CD4-positive, alpha-beta T cell (primary cell): Measurements from ENCODE around the gene FAM89A. TPM values are rescaled to one million over a fixed set of nuclear protein-coding genes. Genes with fewer than 3 reads are reported as not detected.

ENCODE experiments used
- ATAC-seq: fragments of 200-7000 bp; cut with Tn5 transposase; one replicate; pipeline ENCODE4 v1.10.0; 2022; ENCODE audit warnings: mild to moderate bottlenecking; ENCODE audit not compliant: poor library complexity
- CTCF ChIA-PET: fragments of 350-600 bp; sonication (Branson Sonifier 250); formaldehyde crosslinking; loops from one replicate; lab custom pipeline; 2021; ENCODE audit warnings: antibody characterized with exemption, inconsistent platforms; lab: Charles Lee
- POLR2A ChIA-PET: fragments of 350-600 bp; sonication (Branson Sonifier 250); formaldehyde crosslinking; loops from one replicate; lab custom pipeline; 2021; ENCODE audit warnings: antibody characterized with exemption, inconsistent platforms; lab: Charles Lee
- DNase-seq, 14 experiments: peaks; one replicate each; pipeline ENCODE4 v3.0.0-alpha.2; 2013 to 2020; ENCODE audit warnings: mixed read lengths in 2 of 14
- H3K27ac ChIP-seq, 2 donors: one replicate each; pipeline versions ENCODE4 v1.5.1 to v1.7.0; 2013; ENCODE audit warnings: low read length in 2 of 2, low read depth in 1 of 2, mild to moderate bottlenecking in 1 of 2
- H3K27me3 ChIP-seq, 2 experiments: 1 replicate in 1 of 2; 2 replicates in 1 of 2; pipeline versions ENCODE4 v1.6.1 to v1.7.0; 2013; ENCODE audit warnings: low read length in 2 of 2, control low read depth in 1 of 2, mild to moderate bottlenecking in 1 of 2, moderate library complexity in 1 of 2; ENCODE audit not compliant: insufficient read depth in 2 of 2, control insufficient read depth in 1 of 2
- H3K36me3 ChIP-seq: one replicate; pipeline ENCODE4 v1.6.1; 2013; ENCODE audit warnings: low read length, control low read depth; ENCODE audit not compliant: insufficient read depth
- H3K4me1 ChIP-seq: one replicate; pipeline ENCODE4 v1.6.1; 2013; ENCODE audit warnings: low read length, control low read depth; ENCODE audit not compliant: insufficient read depth
- H3K4me3 ChIP-seq: one replicate; pipeline ENCODE4 v1.5.1; 2013; ENCODE audit warnings: mild to moderate bottlenecking, low read length, moderate library complexity
- H3K9me3 ChIP-seq, 2 experiments: 1 replicate in 1 of 2; 2 replicates in 1 of 2; pipeline versions ENCODE4 v1.6.1 to v1.7.0; 2013; ENCODE audit warnings: low read length in 2 of 2, mild to moderate bottlenecking in 2 of 2, control low read depth in 1 of 2, moderate library complexity in 1 of 2; ENCODE audit not compliant: control insufficient read depth in 1 of 2, insufficient read depth in 1 of 2
- H3K27ac Mint-ChIP-seq: one replicate; pipeline ENCODE4 v1.8.0; 2020; ENCODE audit warnings: mixed read lengths
- H3K27me3 Mint-ChIP-seq: one replicate; pipeline ENCODE4 v1.8.0; 2021; ENCODE audit warnings: mixed read lengths
- H3K36me3 Mint-ChIP-seq: one replicate; pipeline ENCODE4 v1.8.0; 2021; ENCODE audit warnings: low read depth, mixed read lengths
- H3K4me1 Mint-ChIP-seq: one replicate; pipeline ENCODE4 v1.8.0; 2021; ENCODE audit warnings: low read depth, mixed read lengths
- H3K4me3 Mint-ChIP-seq: one replicate; pipeline ENCODE4 v1.8.0; 2020; ENCODE audit warnings: mild to moderate bottlenecking, mixed read lengths
- H3K9me3 Mint-ChIP-seq: one replicate; pipeline ENCODE4 v1.8.0; 2020; ENCODE audit warnings: mixed read lengths
- intact Hi-C, 2 experiments: fragments of 100-400 bp; cut with DNase I in 1 of 2; cut with micrococcal nuclease in 1 of 2; formaldehyde crosslinking; loops; one replicate each; pipeline versions ENCODE4 v1.15.1 to v1.9.0; 2023 to 2025; cut with DNase I, micrococcal nuclease
- total RNA-seq, 174 experiments: library from RNA in 2 of 174; stranded (reverse) in 2 of 174; gene quantifications; one replicate each; pipeline ENCODE4 v1.2.3 and lab custom pipeline; 2021 to 2026
- TF ChIP-seq, protein P1 (sequence below): fragments of 200-600 bp; IDR thresholded peaks from one replicate; pipeline ENCODE4 v1.8.0; 2022; ENCODE audit warnings: antibody characterized with exemption, mild to moderate bottlenecking

FAM89A gene
- total RNA-seq, 2 experiments from 2014 or later = 3.3 to 4.0 TPM

DNA sequence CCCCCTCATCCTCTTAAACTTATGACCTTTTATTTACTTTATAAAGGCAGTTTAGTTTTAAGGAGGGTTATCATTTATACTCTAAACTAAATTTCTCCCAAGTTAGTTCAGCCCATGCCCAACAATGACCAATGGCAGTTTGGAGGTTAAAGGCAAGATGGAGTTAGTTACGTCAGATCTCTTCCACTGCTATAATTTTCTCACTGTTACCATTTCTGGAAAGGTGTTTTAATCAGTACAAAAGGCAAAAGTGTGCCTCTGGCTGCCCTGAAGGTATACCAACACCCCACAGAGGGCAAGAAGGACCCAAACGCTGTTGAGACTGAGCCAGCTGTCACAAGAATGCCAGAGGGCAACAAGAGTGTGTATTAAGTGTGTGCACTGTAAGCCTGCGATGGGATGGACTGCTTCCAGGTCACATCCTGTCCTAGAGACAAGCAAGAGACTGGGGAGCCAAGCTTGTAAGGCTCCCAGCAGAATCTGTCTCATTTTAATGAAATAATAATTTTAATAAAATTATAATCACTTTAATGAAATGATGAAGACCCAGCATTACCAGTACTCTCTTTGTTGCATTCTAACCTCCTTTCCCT is 32.5 kb upstream of the FAM89A start:
- H3K36me3 Mint-ChIP-seq = no peaks in the 10 kb centered on the region
- H3K4me3 Mint-ChIP-seq = no peak overlapping the region
- H3K4me1 Mint-ChIP-seq = no peaks in the 10 kb centered on the region
- DNase-seq = no peak
- Histone ChIP-seq H3K36me3 (no peaks in the 10 kb centered on the region), H3K27me3 (no peaks in the 10 kb centered on the region), H3K4me1 (no peaks in the 10 kb centered on the region), H3K9me3 (no peaks in the 10 kb centered on the region), H3K4me3 (no peak overlapping the region), H3K27ac (no peak overlapping the region)
- no peaks in the 10 kb centered on the region for H3K9me3 Mint-ChIP-seq
- no peak for ATAC-seq
- TF ChIP-seq, protein P1, sequence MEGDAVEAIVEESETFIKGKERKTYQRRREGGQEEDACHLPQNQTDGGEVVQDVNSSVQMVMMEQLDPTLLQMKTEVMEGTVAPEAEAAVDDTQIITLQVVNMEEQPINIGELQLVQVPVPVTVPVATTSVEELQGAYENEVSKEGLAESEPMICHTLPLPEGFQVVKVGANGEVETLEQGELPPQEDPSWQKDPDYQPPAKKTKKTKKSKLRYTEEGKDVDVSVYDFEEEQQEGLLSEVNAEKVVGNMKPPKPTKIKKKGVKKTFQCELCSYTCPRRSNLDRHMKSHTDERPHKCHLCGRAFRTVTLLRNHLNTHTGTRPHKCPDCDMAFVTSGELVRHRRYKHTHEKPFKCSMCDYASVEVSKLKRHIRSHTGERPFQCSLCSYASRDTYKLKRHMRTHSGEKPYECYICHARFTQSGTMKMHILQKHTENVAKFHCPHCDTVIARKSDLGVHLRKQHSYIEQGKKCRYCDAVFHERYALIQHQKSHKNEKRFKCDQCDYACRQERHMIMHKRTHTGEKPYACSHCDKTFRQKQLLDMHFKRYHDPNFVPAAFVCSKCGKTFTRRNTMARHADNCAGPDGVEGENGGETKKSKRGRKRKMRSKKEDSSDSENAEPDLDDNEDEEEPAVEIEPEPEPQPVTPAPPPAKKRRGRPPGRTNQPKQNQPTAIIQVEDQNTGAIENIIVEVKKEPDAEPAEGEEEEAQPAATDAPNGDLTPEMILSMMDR = no peak
- H3K27ac Mint-ChIP-seq = no peak overlapping the region
- intact Hi-C loops = no loop called here
- ChIA-PET CTCF (no interaction called here), POLR2A (no interaction called here)
- H3K27me3 Mint-ChIP-seq = no peaks in the 10 kb centered on the region

DNA sequence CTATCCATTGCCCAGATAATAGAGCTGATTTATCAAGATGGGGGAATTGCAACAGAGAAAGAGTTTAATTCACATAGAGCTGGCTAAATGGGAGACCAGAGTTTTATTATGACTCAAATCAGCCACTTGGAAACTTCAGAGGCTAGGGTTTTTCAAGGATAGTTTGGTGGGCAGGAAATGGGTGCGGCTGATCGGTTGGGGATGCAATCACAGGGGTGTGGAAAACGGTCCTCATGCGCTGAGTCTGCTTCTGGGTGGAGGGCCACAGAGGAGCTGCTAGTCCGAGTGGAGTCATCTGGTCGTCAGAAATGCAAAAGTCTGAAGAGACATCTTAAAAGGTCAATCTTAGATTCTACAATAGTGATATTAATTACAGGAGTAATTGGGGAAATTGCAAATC is 32.0 kb upstream of the FAM89A start:
- CTCF ChIA-PET = no interaction called here
- Mint-ChIP-seq H3K36me3 (no peaks in the 10 kb centered on the region), H3K27me3 (no peaks in the 10 kb centered on the region), H3K4me1 (no peaks in the 10 kb centered on the region), H3K9me3 (no peaks in the 10 kb centered on the region), H3K4me3 (no peak overlapping the region), H3K27ac (no peak overlapping the region)
- H3K27me3 ChIP-seq = no peaks in the 10 kb centered on the region
- H3K27ac ChIP-seq = no peak overlapping the region
- H3K4me3 ChIP-seq = no peak overlapping the region
- no peaks in the 10 kb centered on the region for H3K9me3 ChIP-seq
- DNase-seq = no peak
- H3K36me3 ChIP-seq = no peaks in the 10 kb centered on the region
- H3K4me1 ChIP-seq = no peaks in the 10 kb centered on the region
- intact Hi-C loops = no loop called here
- no peak for ATAC-seq
- POLR2A ChIA-PET = no interaction called here
- TF ChIP-seq, protein P1 = no peak

DNA sequence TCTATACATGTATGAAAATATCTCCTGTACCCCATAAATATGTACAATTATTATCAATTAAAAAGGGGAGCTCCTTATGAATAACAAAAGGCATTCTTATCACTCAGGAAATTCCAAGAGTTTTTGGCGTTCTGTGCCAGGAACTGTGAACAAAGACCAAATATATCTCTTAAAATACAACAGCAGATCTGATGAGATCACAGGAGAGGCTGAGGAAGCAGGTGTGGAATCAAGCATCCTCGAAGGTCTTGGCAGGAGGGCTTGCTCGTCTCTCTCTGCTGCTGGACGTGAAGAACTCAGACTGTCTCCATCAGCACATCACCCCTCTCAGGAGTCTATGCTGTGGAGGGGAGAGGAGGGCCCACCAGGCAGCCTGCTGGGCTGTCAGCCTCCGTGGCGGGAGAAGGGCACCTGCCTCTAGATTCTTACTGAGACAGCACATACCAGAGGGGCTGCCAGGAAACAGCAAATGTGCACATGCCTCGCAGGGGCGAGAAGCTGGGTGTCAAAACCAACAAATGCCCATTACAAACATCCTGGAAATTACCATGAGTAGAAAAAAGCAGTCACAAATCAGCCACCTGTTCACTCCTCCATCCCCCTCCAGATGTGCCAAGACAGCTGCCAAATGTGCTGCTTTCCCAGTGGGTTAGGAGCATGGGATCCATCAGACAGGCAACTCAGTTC is 30.8 kb upstream of the FAM89A start:
- Mint-ChIP-seq H3K9me3 (no peaks in the 10 kb centered on the region), H3K4me3 (no peak overlapping the region), H3K4me1 (no peaks in the 10 kb centered on the region), H3K27me3 (peaks cover 2% of the 10 kb centered on the region), H3K27ac (no peak overlapping the region), H3K36me3 (no peaks in the 10 kb centered on the region)
- Histone ChIP-seq H3K4me1 (no peaks in the 10 kb centered on the region), H3K27ac (no peak overlapping the region), H3K36me3 (no peaks in the 10 kb centered on the region), H3K9me3 (no peaks in the 10 kb centered on the region), H3K4me3 (no peak overlapping the region), H3K27me3 (no peaks in the 10 kb centered on the region)
- DNase-seq (no peak), ATAC-seq (no peak)
- TF ChIP-seq, protein P1 = no peak
- intact Hi-C loops = no loop called here
- CTCF ChIA-PET = no interaction called here
- POLR2A ChIA-PET = no interaction called here
